ENCODE data around the gene KLK15. TPM values are rescaled to one million over a fixed set of nuclear protein-coding genes. Genes with fewer than 3 reads are reported as not detected.
"Not testable (repeated sequence)": the region's sequence is repeated elsewhere in the genome, so short reads cannot be mapped to it uniquely, and the experiment has no call there.

KLK15 gene
- total RNA-seq, 2 donors from 2014 or later = not detected

GRCh38 chr19:50785329-50785728 is 48.0 kb downstream of the KLK15 start:
- no peak overlapping the region for H3K4me3 ChIP-seq
- no peaks in the 10 kb centered on the region for H3K36me3 ChIP-seq
- peaks cover 0 to 4% of the 10 kb centered on the region in 2 donors for H3K27me3 ChIP-seq
- H3K4me1 ChIP-seq = no peaks in the 10 kb centered on the region
- no peaks in the 10 kb centered on the region for H3K9me3 ChIP-seq
- TF ChIP-seq CTCF (IDR thresholded peaks at IDR 0.05) = no peak
- DNase-seq (ENCODE audit: low spot score) = no peak
- no peak overlapping the region for H3K27ac ChIP-seq

GRCh38 chr19:50784710-50785109 is 48.7 kb downstream of the KLK15 start:
- TF ChIP-seq CTCF (IDR thresholded peaks at IDR 0.05) = no peak
- Histone ChIP-seq H3K36me3 (no peaks in the 10 kb centered on the region), H3K9me3 (no peaks in the 10 kb centered on the region), H3K27ac (no peak overlapping the region), H3K27me3 (peaks cover 0 to 10% of the 10 kb centered on the region in 2 donors), H3K4me1 (no peaks in the 10 kb centered on the region), H3K4me3 (no peak overlapping the region)
- DNase-seq (ENCODE audit: low spot score) = no peak

- not testable (repeated sequence) for H3K36me3 ChIP-seq; DNase-seq (ENCODE audit: low spot score); H3K27ac ChIP-seq; H3K4me3 ChIP-seq; H3K27me3 ChIP-seq; H3K4me1 ChIP-seq; H3K9me3 ChIP-seq
Measured at GRCh38 chr19:50783848-50784152, 49.6 kb downstream of the KLK15 start.

GRCh38 chr19:50780753-50781435 is 52.5 kb downstream of the KLK15 start:
- DNase-seq (ENCODE audit: low spot score) = no peak
- H3K4me3 ChIP-seq = no peak overlapping the region
- H3K27me3 ChIP-seq = peaks cover 0 to 15% of the 10 kb centered on the region in 2 donors
- H3K9me3 ChIP-seq = peaks cover 0 to 16% of the 10 kb centered on the region in 2 donors
- TF ChIP-seq CTCF (IDR thresholded peaks at IDR 0.05) = no peak
- H3K27ac ChIP-seq = no peak overlapping the region
- H3K4me1 ChIP-seq = no peaks in the 10 kb centered on the region
- H3K36me3 ChIP-seq = no peaks in the 10 kb centered on the region

GRCh38 chr19:50779504-50780457 is 53.6 kb downstream of the KLK15 start:
- no peak overlapping the region for H3K4me3 ChIP-seq
- no peak overlapping the region for H3K27ac ChIP-seq
- no peaks in the 10 kb centered on the region for H3K36me3 ChIP-seq
- peaks cover 0 to 16% of the 10 kb centered on the region in 2 donors for H3K9me3 ChIP-seq
- no peak for DNase-seq (ENCODE audit: low spot score)
- peaks cover 0 to 15% of the 10 kb centered on the region in 2 donors for H3K27me3 ChIP-seq
- TF ChIP-seq CTCF (IDR thresholded peaks at IDR 0.05) = no peak
- H3K4me1 ChIP-seq = no peaks in the 10 kb centered on the region

GRCh38 chr19:50778906-50779430 is 54.4 kb downstream of the KLK15 start:
- no peak for TF ChIP-seq CTCF (IDR thresholded peaks at IDR 0.05)
- peaks cover 0 to 16% of the 10 kb centered on the region in 2 donors for H3K9me3 ChIP-seq
- no peak for DNase-seq (ENCODE audit: low spot score)
- H3K27me3 ChIP-seq = peaks cover 0 to 15% of the 10 kb centered on the region in 2 donors
- no peaks in the 10 kb centered on the region for H3K36me3 ChIP-seq
- no peaks in the 10 kb centered on the region for H3K4me1 ChIP-seq
- H3K4me3 ChIP-seq = no peak overlapping the region
- H3K27ac ChIP-seq = no peak overlapping the region
